Mammary epithelial cell (primary cell): ENCODE measurements around the gene TRIM52.

ENCODE experiments used
- CTCF ChIP-seq, 2 donors: IDR thresholded peaks in 1 of 2; conservative IDR thresholded peaks in 1 of 2; 2 replicates each; pipeline ENCODE4 v1.5.1; 2011 to 2012; ENCODE audit warnings: inconsistent platforms in 2 of 2, low read length in 2 of 2, mild to moderate bottlenecking in 2 of 2, control low read depth in 1 of 2, low read depth in 1 of 2; ENCODE audit not compliant: insufficient read depth in 1 of 2; ENCODE audit errors: extremely low read depth in 1 of 2
- EZH2 ChIP-seq: IDR thresholded peaks from 2 replicates; pipeline ENCODE4 v1.6.1; 2012; ENCODE audit warnings: low read length, inconsistent platforms, borderline replicate concordance

- TF ChIP-seq CTCF (conservative IDR thresholded peaks at IDR 0.05 in 1 of 2, IDR thresholded peaks at IDR 0.05 in 1 of 2; ENCODE audit: extremely low read depth in 1 of 2, insufficient read depth in 1 of 2, low read depth in 1 of 2, low read length in 2 of 2), result no peak
- TF ChIP-seq EZH2, result no peak
These were observed 37.1 kb downstream of the TRIM52 start for GRCh38 chr5:181223729-181224389.
